ENCODE results near the gene NOS1AP. TPM values are rescaled to one million over a fixed set of nuclear protein-coding genes. Genes with fewer than 3 reads are reported as not detected.

The NOS1AP gene
- polyA plus RNA-seq, 1 of the 3 experiments (the other 2 are of a cell fraction) = 0.03 TPM

GRCh38 chr1:162135271-162135775 lies 65.8 kb downstream of the NOS1AP start:
- H3K27me3 ChIP-seq (ENCODE audit: insufficient read depth) = no peaks in the 10 kb centered on the region
- no peaks in the 10 kb centered on the region for H3K79me2 ChIP-seq (ENCODE audit: insufficient read depth)
- H3K9me2 ChIP-seq = no peaks in the 10 kb centered on the region
- POLR2A ChIA-PET = no interaction called here
- no peaks in the 10 kb centered on the region for H4K20me1 ChIP-seq (ENCODE audit: insufficient read depth)
- H3K9ac ChIP-seq = no peak overlapping the region
- no peaks in the 10 kb centered on the region for H3F3A ChIP-seq (replicated peaks; ENCODE audit: insufficient read depth)
- CTCF ChIA-PET = no interaction called here
- no peak overlapping the region for H3K4me3 ChIP-seq (ENCODE audit: low read depth in 2 of 2, low read length in 1 of 2)
- no peak for DNase-seq
- no peak for TF ChIP-seq TCF12 (IDR thresholded peaks at IDR 0.05)
- no peak for TF ChIP-seq CHD2 (IDR thresholded peaks at IDR 0.05; ENCODE audit: low read length, partially characterized antibody)
- no peak for TF ChIP-seq NFIC (IDR thresholded peaks at IDR 0.05; ENCODE audit: borderline replicate concordance)
- TF ChIP-seq PBX3 (IDR thresholded peaks at IDR 0.05) = no peak
- no peak for TF ChIP-seq SMC3 (IDR thresholded peaks at IDR 0.05; ENCODE audit: low read depth, low read length)
- TF ChIP-seq MXI1 (IDR thresholded peaks at IDR 0.05; ENCODE audit: low read depth, low read length) = no peak
- no peak for TF ChIP-seq GATA2 (CRISPR knock-in tag; IDR thresholded peaks at IDR 0.05)
- TF ChIP-seq YY1 (IDR thresholded peaks at IDR 0.05; ENCODE audit: low read depth) = no peak
- TF ChIP-seq MAX (IDR thresholded peaks at IDR 0.05; ENCODE audit: low read depth) = no peak
- no peak for TF ChIP-seq SIN3A (IDR thresholded peaks at IDR 0.05; ENCODE audit: borderline replicate concordance, low read depth, low read length)
- TF ChIP-seq RCOR1 (IDR thresholded peaks at IDR 0.05; ENCODE audit: low read length) = no peak
- no peak overlapping the region for H3K4me2 ChIP-seq
- H2AFZ ChIP-seq (ENCODE audit: low read depth) = no peak overlapping the region
- peaks cover 9 to 18% of the 10 kb centered on the region in 2 experiments; a peak in 2 of 4 replicates for H3K4me1 ChIP-seq (ENCODE audit: control insufficient read depth in 1 of 2, insufficient read depth in 2 of 2, low read depth in 1 of 2, low read length in 1 of 2)
- no peaks in the 10 kb centered on the region for H3K9me3 ChIP-seq
- H3K27ac ChIP-seq (ENCODE audit: low read depth in 2 of 2, low read length in 1 of 2) = no peak overlapping the region
- 70% methylated on average over 3 of the region's 4 CpGs for WGBS (ENCODE audit: low lambda C conversion rate)
- H3K36me3 ChIP-seq (replicated peaks in 1 of 2; ENCODE audit: control insufficient read depth in 1 of 2, insufficient read depth in 2 of 2, low read length in 1 of 2) = no peaks in the 10 kb centered on the region

- Histone ChIP-seq H3K4me2 (peak overlapping the region; percentile 17; the same call in 1 of the 2 replicates), H3K27ac (ENCODE audit: low read depth in 2 of 2, low read length in 1 of 2) (peak overlapping the region in 1 of 2 experiments; percentile 22; a peak in 2 of 4 replicates), H4K20me1 (ENCODE audit: insufficient read depth) (no peaks in the 10 kb centered on the region), H3K36me3 (replicated peaks in 1 of 2; ENCODE audit: control insufficient read depth in 1 of 2, insufficient read depth in 2 of 2, low read length in 1 of 2) (no peaks in the 10 kb centered on the region), H3K9me2 (no peaks in the 10 kb centered on the region), H2AFZ (ENCODE audit: low read depth) (peak overlapping the region; percentile 30), H3K9ac (no peak overlapping the region), H3K4me1 (ENCODE audit: control insufficient read depth in 1 of 2, insufficient read depth in 2 of 2, low read depth in 1 of 2, low read length in 1 of 2) (peaks cover 9 to 18% of the 10 kb centered on the region in 2 experiments; a peak in 2 of 4 replicates), H3K27me3 (ENCODE audit: insufficient read depth) (no peaks in the 10 kb centered on the region), H3K9me3 (no peaks in the 10 kb centered on the region), H3K79me2 (ENCODE audit: insufficient read depth) (no peaks in the 10 kb centered on the region), H3F3A (replicated peaks; ENCODE audit: insufficient read depth) (no peaks in the 10 kb centered on the region), H3K4me3 (ENCODE audit: low read depth in 2 of 2, low read length in 1 of 2) (no peak overlapping the region)
- TF ChIP-seq JUND (IDR thresholded peaks at IDR 0.05) = peak; percentile 60
- no peak for TF ChIP-seq CTCF (IDR thresholded peaks at IDR 0.05)
- peak; percentile 37; the same call in 1 of the 2 replicates for TF ChIP-seq TCF12 (IDR thresholded peaks at IDR 0.05)
- TF ChIP-seq ZBTB33 (IDR thresholded peaks at IDR 0.05; ENCODE audit: borderline replicate concordance, low read depth) = no peak
- TF ChIP-seq RXRA (IDR thresholded peaks at IDR 0.05; ENCODE audit: borderline replicate concordance, low read depth) = peak; percentile 94
- peak; percentile 81 for TF ChIP-seq FOSL2 (IDR thresholded peaks at IDR 0.05; ENCODE audit: borderline replicate concordance, low read depth)
- TF ChIP-seq CHD2 (IDR thresholded peaks at IDR 0.05; ENCODE audit: low read length, partially characterized antibody) = no peak
- ChIA-PET POLR2A (interaction anchor here (0.9 kb wide), 1 partner anchor 20 kb away, joined by 4 read pairs; no protein-coding TSS in a partner anchor), CTCF (interaction anchor here (0.6 to 1.1 kb wide), 2 partner anchors 81 to 232 kb away, joined by 3 read pairs; no protein-coding TSS in a partner anchor)
- DNase-seq = no peak
- 37% methylated on average over 4 of the region's 4 CpGs for WGBS (ENCODE audit: low lambda C conversion rate)
Observed at GRCh38 chr1:162136760-162137159, 67.3 kb downstream of the NOS1AP start.

Data from SK-N-SH (cell line).